IMR-90 (cell line): ENCODE results near the gene MAB21L4. TPM values are rescaled to one million over a fixed set of nuclear protein-coding genes. Genes with fewer than 3 reads are reported as not detected.

Experiments used
- ATAC-seq: fragments of 200-7000 bp; cut with Tn5 transposase; 2 replicates; pipeline ENCODE4 v1.9.1; 2020; ENCODE audit warnings: low read depth, mild to moderate bottlenecking, moderate library complexity
- BruUV-seq: library from RNA; stranded (reverse); fragments of 400-500 nt; replicated peaks from 2 replicates; lab custom pipeline; 2021; lab: Mats Ljungman, UMichigan
- CTCF ChIA-PET: fragments of 300-600 bp; formaldehyde crosslinking; extraction: SDS; loops from one replicate; lab custom pipeline; 2021; ENCODE audit warnings: antibody characterized with exemption; lab: Yijun Ruan, JAX
- POLR2A ChIA-PET: fragments of 300-600 bp; sonication (Branson Sonifier 250); formaldehyde crosslinking; loops from one replicate; lab custom pipeline; 2022; ENCODE audit warnings: antibody characterized with exemption; ENCODE audit not compliant: unreplicated experiment; lab: Charles Lee
- DNase-seq: peaks from one replicate; pipeline ENCODE4 v3.0.0; 2013
- H2AFZ ChIP-seq: replicated peaks from 2 replicates; pipeline ENCODE3; 2013; ENCODE audit warnings: low read length, mild to moderate bottlenecking; ENCODE audit not compliant: poor library complexity
- H2AK5ac ChIP-seq: 2 replicates; pipeline ENCODE4 v1.6.1; 2013; ENCODE audit warnings: low read depth, low read length, inconsistent platforms
- H2AK9ac ChIP-seq: replicated peaks from 2 replicates; pipeline ENCODE3; 2013; ENCODE audit warnings: mild to moderate bottlenecking, low read depth, low read length, moderate library complexity; ENCODE audit not compliant: poor library complexity
- H2BK120ac ChIP-seq: 2 replicates; pipeline ENCODE4 v1.6.1; 2013; ENCODE audit warnings: low read depth, low read length, inconsistent platforms
- H2BK15ac ChIP-seq: 3 replicates; pipeline ENCODE4 v1.6.1; 2013; ENCODE audit warnings: low read depth, low read length, inconsistent platforms
- H2BK20ac ChIP-seq: 2 replicates; pipeline ENCODE4 v1.6.1; 2013; ENCODE audit warnings: low read depth, mild to moderate bottlenecking, inconsistent platforms, low read length, moderate library complexity
- H2BK5ac ChIP-seq: 2 replicates; pipeline ENCODE4 v1.6.1; 2013; ENCODE audit warnings: mild to moderate bottlenecking, low read depth, low read length, inconsistent platforms; ENCODE audit not compliant: poor library complexity, severe bottlenecking
- H3K14ac ChIP-seq: replicated peaks from 2 replicates; pipeline ENCODE4 v1.6.1; 2013; ENCODE audit warnings: low read depth, low read length, inconsistent platforms
- H3K18ac ChIP-seq: 2 replicates; pipeline ENCODE4 v1.6.1; 2013; ENCODE audit warnings: low read depth, low read length, control low read depth
- H3K23ac ChIP-seq: 2 replicates; pipeline ENCODE4 v1.6.1; 2013; ENCODE audit warnings: low read depth, low read length, inconsistent platforms
- H3K27ac ChIP-seq: 2 replicates; pipeline ENCODE4 v1.5.1; 2013; ENCODE audit warnings: mild to moderate bottlenecking, control low read depth, low read length; ENCODE audit not compliant: insufficient read depth
- H3K27me3 ChIP-seq: 2 replicates; pipeline ENCODE4 v1.6.1; 2013; ENCODE audit warnings: low read length; ENCODE audit not compliant: control insufficient read depth, insufficient read depth
- H3K36me3 ChIP-seq: 2 replicates; pipeline ENCODE4 v1.6.1; 2013; ENCODE audit warnings: low read length, mixed read lengths; ENCODE audit not compliant: control insufficient read depth, insufficient read depth
- H3K4ac ChIP-seq: 2 replicates; pipeline ENCODE4 v1.6.1; 2013; ENCODE audit warnings: low read depth, low read length, inconsistent platforms
- H3K4me1 ChIP-seq: 2 replicates; pipeline ENCODE4 v1.6.1; 2013; ENCODE audit warnings: low read length, mixed read lengths; ENCODE audit not compliant: control insufficient read depth, insufficient read depth
- H3K4me2 ChIP-seq: 2 replicates; pipeline ENCODE4 v1.6.1; 2013; ENCODE audit warnings: low read depth, mild to moderate bottlenecking, control low read depth, low read length, moderate library complexity
- H3K4me3 ChIP-seq: 2 replicates; pipeline ENCODE4 v1.5.1; 2013; ENCODE audit warnings: low read depth, mild to moderate bottlenecking, control low read depth, low read length, moderate library complexity; ENCODE audit not compliant: insufficient read depth
- H3K56ac ChIP-seq: 2 replicates; pipeline ENCODE4 v1.6.1; 2013; ENCODE audit warnings: low read length, inconsistent platforms; ENCODE audit not compliant: insufficient read depth; ENCODE audit errors: extremely low read depth
- H3K79me1 ChIP-seq, 2 experiments: 2 replicates each; pipeline ENCODE4 v1.6.1; 2013; ENCODE audit warnings: low read length in 2 of 2, inconsistent platforms in 1 of 2, low read depth in 1 of 2
- H3K9ac ChIP-seq: 2 replicates; pipeline ENCODE4 v1.6.1; 2013; ENCODE audit warnings: low read depth, low read length, control low read depth
- H3K9me1 ChIP-seq: 2 replicates; pipeline ENCODE4 v1.6.1; 2013; ENCODE audit warnings: low read length, inconsistent platforms; ENCODE audit not compliant: insufficient read depth
- H3K9me3 ChIP-seq: 2 replicates; pipeline ENCODE4 v1.6.1; 2013; ENCODE audit warnings: low read length; ENCODE audit not compliant: control insufficient read depth, insufficient read depth
- H4K20me1 ChIP-seq: 2 replicates; pipeline ENCODE4 v1.6.1; 2013; ENCODE audit warnings: low read length, inconsistent platforms; ENCODE audit not compliant: insufficient read depth
- H4K5ac ChIP-seq: 2 replicates; pipeline ENCODE4 v1.6.1; 2013; ENCODE audit warnings: mild to moderate bottlenecking, low read depth, low read length, control low read depth
- H4K8ac ChIP-seq, 2 experiments: 2 replicates each; pipeline ENCODE4 v1.6.1; 2013; ENCODE audit warnings: low read depth in 2 of 2, low read length in 2 of 2, control low read depth in 1 of 2, inconsistent platforms in 1 of 2
- H4K91ac ChIP-seq: 2 replicates; pipeline ENCODE4 v1.6.1; 2013; ENCODE audit warnings: low read depth, low read length, inconsistent platforms; ENCODE audit not compliant: insufficient read depth
- CHD1 ChIP-seq: IDR thresholded peaks from 2 replicates; pipeline ENCODE4 v1.6.1; 2012; ENCODE audit warnings: low read depth, low read length, improper control_type of control experiment
- ELK1 ChIP-seq: fragments of 150-350 bp; IDR thresholded peaks from 2 replicates; pipeline ENCODE4 v1.6.1; 2016; ENCODE audit warnings: low read depth, mild to moderate bottlenecking, low read length, moderate library complexity, borderline replicate concordance
- MAFK ChIP-seq: IDR thresholded peaks from 2 replicates; pipeline ENCODE4 v1.6.1; 2012; ENCODE audit warnings: low read depth, low read length, improper control_type of control experiment
- MAZ ChIP-seq: IDR thresholded peaks from 2 replicates; pipeline ENCODE4 v1.6.1; 2012; ENCODE audit warnings: low read depth, mild to moderate bottlenecking, low read length, improper control_type of control experiment, moderate library complexity, borderline replicate concordance
- RAD21 ChIP-seq: IDR thresholded peaks from 2 replicates; pipeline ENCODE4 v1.6.1; 2012; ENCODE audit warnings: low read length, improper control_type of control experiment
- RCOR1 ChIP-seq: IDR thresholded peaks from 2 replicates; pipeline ENCODE4 v1.6.1; 2012; ENCODE audit warnings: mild to moderate bottlenecking, low read length, improper control_type of control experiment; ENCODE audit not compliant: insufficient replicate concordance
- WGBS, 2 experiments: methylation state at CpG; one replicate each; pipeline versions ENCODE4 v1.1.5 to v1.1.7; 2013; ENCODE audit warnings: missing lambda C conversion rate in 2 of 2; ENCODE audit not compliant: insufficient read length in 1 of 2; ENCODE audit errors: extremely low coverage in 2 of 2; 5-methylcytosine and 5-hydroxymethylcytosine counted together
- dilution Hi-C: fragments of 300-500 bp; cut with HindIII; formaldehyde crosslinking; loops from one replicate; pipeline ENCODE4 v1.14.3; 2018; ENCODE audit warnings: low sequenced_read_pairs; ENCODE audit not compliant: unreplicated experiment
- in situ Hi-C: fragments of 300-500 bp; cut with MboI; formaldehyde crosslinking; loops from 3 replicates; pipeline ENCODE4 v1.14.3; 2019; ENCODE audit warnings: low sequenced_read_pairs, inconsistent platforms, mixed read lengths
- intact Hi-C: fragments of 100-400 bp; cut with micrococcal nuclease; formaldehyde crosslinking; loops from 2 replicates; pipeline ENCODE4 v1.10.0; 2022
- polyA plus RNA-seq, 3 experiments: library from polyadenylated mRNA; depleted of rRNA; stranded (reverse); fragments of >200 nt; gene quantifications; 2 replicates each; pipeline ENCODE4 v1.2.3, GENCODE V29; 2012; ENCODE audit warnings: low replicate concordance in 1 of 3
- total RNA-seq: library from RNA; depleted of rRNA; stranded (reverse); fragments of >200 nt; gene quantifications from 2 replicates; pipeline ENCODE4 v1.2.3, GENCODE V29; 2012

Gene MAB21L4
- total and polyA plus RNA-seq, 2 of the 4 experiments (the other 2 are of a cell fraction) = not detected

- Histone ChIP-seq H3K4ac (no peak overlapping the region), H2AK5ac (no peak overlapping the region), H4K5ac (no peak overlapping the region), H3K4me1 (no peaks in the 10 kb centered on the region), H3K36me3 (no peaks in the 10 kb centered on the region), H4K91ac (no peak overlapping the region), H4K8ac (no peak overlapping the region), H3K56ac (no peak overlapping the region), H3K23ac (no peak overlapping the region), H3K9ac (no peak overlapping the region), H2BK120ac (no peak overlapping the region), H3K27ac (no peak overlapping the region), H3K9me1 (no peaks in the 10 kb centered on the region), H2AK9ac (no peak overlapping the region), H2AFZ (no peak overlapping the region), H3K18ac (no peak overlapping the region), H3K79me1 (no peaks in the 10 kb centered on the region), H3K27me3 (peaks cover 29% of the 10 kb centered on the region), H3K4me2 (no peak overlapping the region), H4K20me1 (peaks cover 6% of the 10 kb centered on the region; the same call in 1 of the 2 replicates), H3K9me3 (peaks cover 11% of the 10 kb centered on the region), H2BK15ac (no peak overlapping the region), H3K4me3 (no peak overlapping the region), H3K14ac (no peak overlapping the region), H2BK5ac (no peak overlapping the region), H2BK20ac (no peak overlapping the region)
- in situ Hi-C loops = loop anchor here (10.0 to 25.0 kb wide), 2 partner anchors 219 to 807 kb away; no protein-coding TSS in a partner anchor
- DNase-seq (no peak), ATAC-seq (no peak)
- no CpG with 5 or more reads among the region's 8 CpGs for WGBS, 2 experiments
- dilution Hi-C loops = no loop called here
- ChIA-PET POLR2A (no interaction called here), CTCF (no interaction called here)
- BruUV-seq = no TSS peak
- TF ChIP-seq RAD21 (no peak), MAZ (no peak), RCOR1 (no peak), CHD1 (no peak), MAFK (no peak), ELK1 (no peak)
- intact Hi-C loops = no loop called here
Measured at GRCh38 chr2:240855670-240856069, 40.3 kb downstream of the MAB21L4 start.
